Measurements from ENCODE around the gene THRAP3. TPM values are rescaled to one million over a fixed set of nuclear protein-coding genes. Genes with fewer than 3 reads are reported as not detected.

The THRAP3 gene
- total and polyA plus RNA-seq, 7 experiments from 2014 or later: 62.1 to 138 (median 112) TPM

DNA sequence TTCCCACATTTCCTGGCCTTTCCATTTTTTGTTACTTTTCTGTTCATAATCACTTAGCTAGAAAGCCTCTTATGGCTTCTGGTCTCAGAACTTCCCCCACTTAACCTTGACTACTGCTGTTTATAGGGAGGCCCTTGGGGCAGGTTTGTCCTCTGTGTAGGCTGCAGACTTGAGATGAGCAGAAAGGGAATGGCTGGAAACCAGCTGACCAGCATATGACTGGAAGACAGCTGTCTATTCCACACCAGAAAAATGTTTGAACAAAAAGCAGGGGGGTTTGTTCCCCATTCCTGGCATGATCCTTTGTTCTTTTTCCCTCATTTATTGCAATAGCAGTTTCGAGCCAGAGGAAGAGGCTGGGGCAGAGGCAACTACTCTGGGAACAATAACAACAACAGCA, 77.0 kb downstream of the THRAP3 start:
- peaks cover 6 to 73% (median 24%) of the 10 kb centered on the region in 3 experiments for H3K36me3 ChIP-seq (ENCODE audit: control insufficient read depth in 2 of 3, insufficient read depth in 3 of 3, low read length in 3 of 3)
- intact Hi-C loops (cut with micrococcal nuclease): no loop called here
- ChIA-PET CTCF (interaction anchor here (1.2 to 1.6 kb wide), 3 partner anchors 16 to 66 kb away, joined by 3 read pairs; no protein-coding TSS in a partner anchor), POLR2A (no interaction called here)
- H3K27me3 ChIP-seq (ENCODE audit: control insufficient read depth in 2 of 2, insufficient read depth in 2 of 2, low read length in 2 of 2): no peaks in the 10 kb centered on the region
- Mint-ChIP-seq H3K27ac (peak overlapping the region in 4 of 9 donors; percentile 18 to 58 (median 40)), H3K4me3 (no peak overlapping the region), H3K36me3 (peaks cover 8 to 30% (median 21%) of the 10 kb centered on the region in 5 donors), H3K9me3 (no peaks in the 10 kb centered on the region), H3K4me1 (peaks cover 0 to 22% (median 6%) of the 10 kb centered on the region in 7 donors), H3K27me3 (no peaks in the 10 kb centered on the region)
- H3K4me1 ChIP-seq (ENCODE audit: control insufficient read depth in 2 of 2, insufficient read depth in 2 of 2, low read length in 2 of 2): no peaks in the 10 kb centered on the region
- DNase-seq: no peak
- ATAC-seq: no peak
- no peak overlapping the region for H3K27ac ChIP-seq (ENCODE audit: low read depth, low read length)
- H3K4me3 ChIP-seq (ENCODE audit: low read length): no peak overlapping the region
- no peaks in the 10 kb centered on the region for H3K9me3 ChIP-seq (ENCODE audit: control insufficient read depth in 2 of 3, low read length in 3 of 3)

DNA sequence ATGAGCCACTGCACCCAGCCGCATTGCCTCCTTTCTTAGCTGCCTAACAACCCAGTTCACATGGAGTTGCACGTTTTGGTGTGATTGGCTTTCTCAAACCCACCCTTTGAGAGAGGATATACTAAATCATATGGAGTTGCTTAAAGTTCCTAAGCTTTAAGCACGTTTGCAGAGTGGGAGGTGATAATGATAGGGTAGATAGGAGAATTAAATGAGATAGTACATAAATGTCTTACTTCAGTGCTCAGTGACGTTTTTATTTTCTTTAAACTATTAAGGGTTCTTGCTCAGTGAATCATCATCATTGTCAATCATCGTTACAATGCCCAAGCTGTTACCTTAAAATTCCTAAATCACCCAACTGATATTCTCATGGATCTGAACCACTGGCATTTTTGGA, 79.0 kb downstream of the THRAP3 start:
- CTCF ChIA-PET: interaction anchor here (1.0 kb wide), 1 partner anchor 13 kb away, joined by 3 read pairs; no protein-coding TSS in a partner anchor
- Mint-ChIP-seq H3K27me3 (no peaks in the 10 kb centered on the region), H3K4me3 (no peak overlapping the region), H3K4me1 (peaks cover 6 to 35% (median 13%) of the 10 kb centered on the region in 7 donors), H3K27ac (peak overlapping the region in 4 of 9 donors; percentile 14 to 59 (median 54)), H3K36me3 (peaks cover 4 to 26% (median 17%) of the 10 kb centered on the region in 5 donors), H3K9me3 (peaks cover 0 to 2% (median 0%) of the 10 kb centered on the region in 11 donors)
- ATAC-seq (no peak), DNase-seq (no peak)
- Histone ChIP-seq H3K4me1 (ENCODE audit: control insufficient read depth in 2 of 2, insufficient read depth in 2 of 2, low read length in 2 of 2) (peaks cover 0 to 6% of the 10 kb centered on the region in 2 donors), H3K27me3 (ENCODE audit: control insufficient read depth in 2 of 2, insufficient read depth in 2 of 2, low read length in 2 of 2) (no peaks in the 10 kb centered on the region), H3K27ac (ENCODE audit: low read depth, low read length) (no peak overlapping the region), H3K4me3 (ENCODE audit: low read length) (no peak overlapping the region), H3K9me3 (ENCODE audit: control insufficient read depth in 2 of 3, low read length in 3 of 3) (no peaks in the 10 kb centered on the region), H3K36me3 (ENCODE audit: control insufficient read depth in 2 of 3, insufficient read depth in 3 of 3, low read length in 3 of 3) (peaks cover 6 to 53% (median 15%) of the 10 kb centered on the region in 3 experiments)
- intact Hi-C loops (cut with micrococcal nuclease): no loop called here
- POLR2A ChIA-PET: no interaction called here

DNA sequence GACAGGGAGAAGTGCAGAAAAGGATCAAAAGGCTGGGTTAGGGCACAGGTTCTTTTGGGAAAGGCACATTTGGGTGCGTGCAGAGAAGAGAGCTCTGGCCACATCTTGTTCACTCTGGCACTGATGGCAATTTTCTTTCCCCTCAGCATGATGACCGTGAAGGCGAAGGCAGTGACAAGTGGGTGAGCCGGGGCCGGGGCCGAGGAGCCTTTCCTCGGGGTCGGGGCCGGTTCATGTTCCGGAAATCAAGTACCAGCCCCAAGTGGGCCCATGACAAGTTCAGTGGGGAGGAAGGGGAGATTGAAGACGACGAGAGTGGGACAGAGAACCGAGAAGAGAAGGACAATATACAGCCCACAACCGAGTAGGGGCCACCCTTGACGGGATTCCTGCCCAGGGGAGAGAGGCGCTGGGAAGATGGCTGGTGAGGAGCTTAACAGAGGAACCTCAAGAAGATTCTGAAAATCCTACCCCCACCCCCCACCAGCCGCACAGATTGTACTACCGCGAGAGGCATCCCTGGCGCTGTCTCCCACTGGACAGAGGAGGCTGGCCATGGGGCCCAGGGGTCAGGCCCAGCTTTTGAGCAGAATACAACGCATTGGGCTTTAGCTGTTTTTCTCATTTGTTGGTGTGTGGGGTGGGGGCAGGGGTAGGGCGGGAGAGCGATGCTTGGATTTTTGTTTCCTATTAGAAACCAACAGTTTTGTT, 79.6 kb downstream of the THRAP3 start:
- peaks cover 0 to 2% (median 0%) of the 10 kb centered on the region in 11 donors for H3K9me3 Mint-ChIP-seq
- Histone ChIP-seq H3K4me3 (ENCODE audit: low read length) (no peak overlapping the region), H3K4me1 (ENCODE audit: control insufficient read depth in 2 of 2, insufficient read depth in 2 of 2, low read length in 2 of 2) (peaks cover 0 to 6% of the 10 kb centered on the region in 2 donors), H3K9me3 (ENCODE audit: control insufficient read depth in 2 of 3, low read length in 3 of 3) (no peaks in the 10 kb centered on the region), H3K27ac (ENCODE audit: low read depth, low read length) (no peak overlapping the region), H3K36me3 (ENCODE audit: control insufficient read depth in 2 of 3, insufficient read depth in 3 of 3, low read length in 3 of 3) (peaks cover 3 to 47% (median 15%) of the 10 kb centered on the region in 3 experiments), H3K27me3 (ENCODE audit: control insufficient read depth in 2 of 2, insufficient read depth in 2 of 2, low read length in 2 of 2) (no peaks in the 10 kb centered on the region)
- H3K4me1 Mint-ChIP-seq: peaks cover 6 to 37% (median 13%) of the 10 kb centered on the region in 7 donors
- ATAC-seq: no peak
- H3K27ac Mint-ChIP-seq: peak overlapping the region in 5 of 9 donors; percentile 32 to 60 (median 56)
- CTCF ChIA-PET: interaction anchor here (1.0 kb wide), 1 partner anchor 13 kb away, joined by 3 read pairs; no protein-coding TSS in a partner anchor
- peak overlapping the region in 1 of 10 donors; percentile 53 for H3K4me3 Mint-ChIP-seq
- intact Hi-C loops (cut with micrococcal nuclease): no loop called here
- DNase-seq: no peak
- peaks cover 4 to 26% (median 17%) of the 10 kb centered on the region in 5 donors for H3K36me3 Mint-ChIP-seq
- POLR2A ChIA-PET: interaction anchor here (0.6 to 0.7 kb wide), 2 partner anchors 731 to 1661 kb away, joined by 3 to 5 read pairs; no protein-coding TSS in a partner anchor
- no peaks in the 10 kb centered on the region for H3K27me3 Mint-ChIP-seq

DNA sequence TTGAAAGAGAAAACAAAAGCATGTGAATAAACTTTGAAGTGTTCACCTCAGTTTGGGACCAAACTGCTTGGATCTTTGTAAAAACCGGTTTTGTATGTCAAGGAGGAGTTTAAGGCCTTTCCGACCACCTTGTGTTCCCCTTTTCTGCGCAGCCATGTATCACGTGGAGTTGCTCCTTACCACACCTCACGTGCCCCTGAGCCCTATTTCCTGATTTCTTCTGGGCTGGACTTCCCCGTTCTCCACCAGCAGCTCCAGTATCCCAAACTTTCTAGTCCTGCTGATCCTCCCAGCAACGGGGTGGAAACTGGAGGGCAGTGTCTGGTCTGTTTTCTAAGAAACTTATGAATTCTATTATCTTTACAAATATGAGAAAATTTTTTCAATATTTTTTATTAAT, 80.3 kb downstream of the THRAP3 start:
- Histone ChIP-seq H3K4me1 (ENCODE audit: control insufficient read depth in 2 of 2, insufficient read depth in 2 of 2, low read length in 2 of 2) (peaks cover 0 to 6% of the 10 kb centered on the region in 2 donors), H3K27me3 (ENCODE audit: control insufficient read depth in 2 of 2, insufficient read depth in 2 of 2, low read length in 2 of 2) (no peaks in the 10 kb centered on the region), H3K9me3 (ENCODE audit: control insufficient read depth in 2 of 3, low read length in 3 of 3) (no peaks in the 10 kb centered on the region), H3K27ac (ENCODE audit: low read depth, low read length) (no peak overlapping the region), H3K36me3 (ENCODE audit: control insufficient read depth in 2 of 3, insufficient read depth in 3 of 3, low read length in 3 of 3) (peaks cover 3 to 44% (median 15%) of the 10 kb centered on the region in 3 experiments), H3K4me3 (ENCODE audit: low read length) (no peak overlapping the region)
- ChIA-PET CTCF (interaction anchor here (1.0 kb wide), 1 partner anchor 108 kb away, joined by 3 read pairs; no protein-coding TSS in a partner anchor), POLR2A (interaction anchor here (0.6 to 0.7 kb wide), 2 partner anchors 732 to 1660 kb away, joined by 3 to 5 read pairs; no protein-coding TSS in a partner anchor)
- ATAC-seq (no peak), DNase-seq (no peak)
- no peak overlapping the region for H3K4me3 Mint-ChIP-seq
- peaks cover 6 to 38% (median 13%) of the 10 kb centered on the region in 7 donors for H3K4me1 Mint-ChIP-seq
- H3K27me3 Mint-ChIP-seq: no peaks in the 10 kb centered on the region
- peaks cover 0 to 2% (median 0%) of the 10 kb centered on the region in 11 donors for H3K9me3 Mint-ChIP-seq
- peaks cover 4 to 28% (median 17%) of the 10 kb centered on the region in 5 donors for H3K36me3 Mint-ChIP-seq
- H3K27ac Mint-ChIP-seq: peak overlapping the region in 2 of 9 donors; percentile 43 to 59
- intact Hi-C loops (cut with micrococcal nuclease): no loop called here

DNA sequence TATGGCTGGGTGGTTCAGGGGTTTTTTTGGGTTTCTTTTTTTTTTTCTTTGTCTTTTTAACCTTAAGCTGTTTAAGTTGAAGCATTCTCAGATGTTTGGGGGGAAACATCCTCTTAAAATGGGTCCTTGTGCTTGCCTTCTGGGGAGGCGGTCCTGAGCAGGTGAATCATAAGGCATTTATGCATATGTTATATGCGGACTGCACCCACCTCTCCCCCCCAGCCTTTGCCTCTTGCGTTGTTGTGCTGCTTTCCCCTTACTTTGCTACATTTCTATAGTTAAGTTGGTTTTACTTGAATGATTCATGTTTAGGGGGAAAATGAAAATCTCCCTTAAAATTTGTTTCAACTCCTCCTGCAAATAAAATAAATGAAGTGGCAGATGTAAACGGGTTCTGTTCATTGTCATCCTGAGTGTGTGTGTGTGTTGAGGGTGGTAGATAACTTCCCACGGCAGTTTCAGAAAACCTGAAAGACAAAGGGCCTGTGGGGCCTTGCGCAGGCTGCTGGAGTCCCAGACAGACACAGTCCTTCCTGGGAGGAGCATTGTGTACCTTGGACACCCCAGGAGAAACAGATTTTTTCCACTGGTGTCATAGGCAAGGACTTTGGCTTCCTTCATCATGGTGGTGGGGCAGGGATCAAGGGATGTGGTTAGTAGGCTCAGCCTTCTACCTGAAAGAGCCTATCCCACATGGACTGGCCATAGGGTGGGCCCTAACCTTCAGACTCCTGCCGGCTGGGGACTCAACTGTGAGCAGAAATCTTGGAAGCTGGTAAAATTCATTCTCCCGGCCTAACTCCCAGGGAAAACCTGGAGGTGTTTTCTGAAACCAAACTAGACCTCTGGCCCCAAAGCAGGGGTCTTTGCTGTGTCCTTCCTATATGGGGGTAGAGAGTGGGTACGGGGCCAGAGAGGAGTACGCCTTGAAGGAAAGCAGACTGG, 81.0 kb downstream of the THRAP3 start:
- Mint-ChIP-seq H3K9me3 (peaks cover 0 to 2% (median 0%) of the 10 kb centered on the region in 11 donors), H3K36me3 (peaks cover 4 to 26% (median 17%) of the 10 kb centered on the region in 5 donors), H3K4me1 (peaks cover 6 to 40% (median 13%) of the 10 kb centered on the region in 7 donors), H3K27ac (peak overlapping the region; percentile 28 to 85 (median 45)), H3K4me3 (peak overlapping the region; percentile 67 to 98 (median 96)), H3K27me3 (no peaks in the 10 kb centered on the region)
- H3K27me3 ChIP-seq (ENCODE audit: control insufficient read depth in 2 of 2, insufficient read depth in 2 of 2, low read length in 2 of 2): no peaks in the 10 kb centered on the region
- CTCF ChIA-PET: interaction anchor here (0.8 to 1.5 kb wide), 4 partner anchors 37 to 107 kb away, joined by 3 read pairs; no protein-coding TSS in a partner anchor
- no peak overlapping the region for H3K4me3 ChIP-seq (ENCODE audit: low read length)
- peaks cover 0 to 6% of the 10 kb centered on the region in 2 donors for H3K4me1 ChIP-seq (ENCODE audit: control insufficient read depth in 2 of 2, insufficient read depth in 2 of 2, low read length in 2 of 2)
- no peaks in the 10 kb centered on the region for H3K9me3 ChIP-seq (ENCODE audit: control insufficient read depth in 2 of 3, low read length in 3 of 3)
- POLR2A ChIA-PET: interaction anchor here (1.0 to 3.2 kb wide), 5 partner anchors 55 to 159 kb away, joined by 3 to 17 read pairs (median 11); partner anchors contain the start of genes LSM10, MRPS15 and THRAP3
- no peak for ATAC-seq
- peak in 2 of 9 donors; percentile 8 to 37 for DNase-seq
- intact Hi-C loops (cut with micrococcal nuclease): no loop called here
- peak overlapping the region; percentile 81 for H3K27ac ChIP-seq (ENCODE audit: low read depth, low read length)
- H3K36me3 ChIP-seq (ENCODE audit: control insufficient read depth in 2 of 3, insufficient read depth in 3 of 3, low read length in 3 of 3): peaks cover 3 to 37% (median 14%) of the 10 kb centered on the region in 3 experiments

DNA sequence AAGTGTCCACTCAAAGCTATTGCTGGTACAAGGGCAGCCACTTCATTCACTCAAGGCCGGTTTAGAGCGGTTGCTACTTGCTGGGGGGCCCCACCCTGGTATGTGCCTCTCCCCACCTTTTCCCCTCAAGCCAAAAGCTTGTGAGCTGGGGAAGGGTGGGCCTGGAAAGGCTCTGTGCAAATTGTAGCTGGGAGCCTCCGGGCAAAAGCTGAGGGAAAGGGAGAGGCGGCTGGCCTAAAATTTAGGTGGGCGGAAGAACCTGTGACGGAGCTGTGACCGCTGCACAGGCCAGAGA, 81.6 kb downstream of the THRAP3 start:
- peak overlapping the region; percentile 67 to 98 (median 96) for H3K4me3 Mint-ChIP-seq
- H3K4me3 ChIP-seq (ENCODE audit: low read length): no peak overlapping the region
- intact Hi-C loops (cut with micrococcal nuclease): loop anchor here (1.0 to 2.0 kb wide), 7 partner anchors 15 to 157 kb away; partner anchors contain the start of genes THRAP3 (in 2 of the 2) and TRAPPC3 (in 1 of the 2)

More for the DNA sequence above, 81.6 kb downstream of the THRAP3 start:
- ATAC-seq (no peak), DNase-seq (no peak)
- Histone ChIP-seq H3K4me1 (ENCODE audit: control insufficient read depth in 2 of 2, insufficient read depth in 2 of 2, low read length in 2 of 2) (peaks cover 0 to 6% of the 10 kb centered on the region in 2 donors), H3K36me3 (ENCODE audit: control insufficient read depth in 2 of 3, insufficient read depth in 3 of 3, low read length in 3 of 3) (peaks cover 3 to 31% (median 9%) of the 10 kb centered on the region in 3 experiments), H3K27ac (ENCODE audit: low read depth, low read length) (peak overlapping the region; percentile 81), H3K9me3 (ENCODE audit: control insufficient read depth in 2 of 3, low read length in 3 of 3) (no peaks in the 10 kb centered on the region), H3K27me3 (ENCODE audit: control insufficient read depth in 2 of 2, insufficient read depth in 2 of 2, low read length in 2 of 2) (no peaks in the 10 kb centered on the region)
- Mint-ChIP-seq H3K36me3 (peaks cover 0 to 26% (median 13%) of the 10 kb centered on the region in 5 donors), H3K9me3 (peaks cover 0 to 3% (median 0%) of the 10 kb centered on the region in 11 donors), H3K27me3 (no peaks in the 10 kb centered on the region), H3K4me1 (peaks cover 6 to 39% (median 13%) of the 10 kb centered on the region in 7 donors), H3K27ac (peak overlapping the region in 5 of 9 donors; percentile 28 to 78 (median 36))
- ChIA-PET CTCF (interaction anchor here (0.8 to 1.5 kb wide), 4 partner anchors 20 to 81 kb away, joined by 3 to 5 read pairs (median 3); no protein-coding TSS in a partner anchor), POLR2A (interaction anchor here (0.8 to 3.2 kb wide), 8 partner anchors 14 to 158 kb away, joined by 3 to 17 read pairs (median 5); partner anchors contain the start of genes LSM10, MRPS15 and THRAP3)

Measured in naive thymus-derived CD4-positive, alpha-beta T cell (primary cell).